Muscle layer of duodenum (tissue), 2 donors: ENCODE results near the gene SPATA9.
"Not testable (repeated sequence)": the region's sequence is repeated elsewhere in the genome, so short reads cannot be mapped to it uniquely, and the experiment has no call there.

Experiments used
- H3K27ac ChIP-seq: one replicate; pipeline ENCODE4 v1.7.0; 2013; ENCODE audit warnings: mild to moderate bottlenecking, low read length
- H3K27me3 ChIP-seq: one replicate; pipeline ENCODE4 v1.7.0; 2013; ENCODE audit warnings: low read depth, mild to moderate bottlenecking, control low read depth, low read length
- H3K36me3 ChIP-seq, 2 donors: one replicate each; pipeline ENCODE4 v1.7.0; 2013; ENCODE audit warnings: low read length in 2 of 2, control low read depth in 1 of 2, mild to moderate bottlenecking in 1 of 2; ENCODE audit not compliant: insufficient read depth in 2 of 2, control insufficient read depth in 1 of 2
- H3K4me1 ChIP-seq, 2 donors: one replicate each; pipeline ENCODE4 v1.7.0; 2013; ENCODE audit warnings: low read length in 2 of 2, mild to moderate bottlenecking in 2 of 2, control low read depth in 1 of 2, moderate library complexity in 1 of 2; ENCODE audit not compliant: insufficient read depth in 2 of 2, control insufficient read depth in 1 of 2
- H3K4me3 ChIP-seq, 2 donors: one replicate each; pipeline ENCODE4 v1.7.0; 2013; ENCODE audit warnings: low read length in 2 of 2, low read depth in 1 of 2, mild to moderate bottlenecking in 1 of 2
- H3K9me3 ChIP-seq, 2 donors: one replicate each; pipeline ENCODE4 v1.7.0; 2013; ENCODE audit warnings: low read length in 2 of 2, control low read depth in 1 of 2, mild to moderate bottlenecking in 1 of 2; ENCODE audit not compliant: control insufficient read depth in 1 of 2
- donor health status: healthy.

SPATA9 gene

DNA sequence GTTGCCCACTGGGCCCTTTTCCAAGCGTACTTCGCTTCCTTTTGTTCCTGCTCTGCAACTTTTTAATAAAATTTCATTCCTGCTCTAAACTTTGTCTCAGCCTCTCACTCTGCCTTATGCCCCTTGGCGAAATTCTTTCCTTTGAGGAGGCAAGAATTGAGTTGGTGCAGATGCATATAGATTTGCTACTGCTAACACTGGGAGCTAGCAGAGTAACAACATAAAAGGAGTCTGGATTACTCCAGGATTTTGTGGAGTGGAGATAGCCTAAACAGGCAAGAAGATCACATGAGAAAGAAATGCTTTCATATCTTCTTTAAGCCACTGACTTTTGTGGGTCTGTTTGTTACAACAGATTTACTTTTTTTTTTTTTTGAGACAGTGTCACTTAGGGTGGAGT, 49.1 kb downstream of the SPATA9 start:
- no peaks in the 10 kb centered on the region for H3K27me3 ChIP-seq
- no peaks in the 10 kb centered on the region for H3K9me3 ChIP-seq
- H3K36me3 ChIP-seq, result no peaks in the 10 kb centered on the region
- no peaks in the 10 kb centered on the region for H3K4me1 ChIP-seq
- H3K27ac ChIP-seq, result no peak overlapping the region
- H3K4me3 ChIP-seq, result no peak overlapping the region

GRCh38 chr5:95632942-95633341, 49.8 kb downstream of the SPATA9 start:
- not testable (repeated sequence) for H3K27me3 ChIP-seq, H3K4me1 ChIP-seq, H3K4me3 ChIP-seq, H3K27ac ChIP-seq, H3K9me3 ChIP-seq, H3K36me3 ChIP-seq

GRCh38 chr5:95631991-95632675, 50.7 kb downstream of the SPATA9 start:
- Histone ChIP-seq H3K4me1 (no peaks in the 10 kb centered on the region), H3K27ac (no peak overlapping the region), H3K4me3 (no peak overlapping the region), H3K27me3 (no peaks in the 10 kb centered on the region), H3K36me3 (no peaks in the 10 kb centered on the region), H3K9me3 (no peaks in the 10 kb centered on the region)

DNA sequence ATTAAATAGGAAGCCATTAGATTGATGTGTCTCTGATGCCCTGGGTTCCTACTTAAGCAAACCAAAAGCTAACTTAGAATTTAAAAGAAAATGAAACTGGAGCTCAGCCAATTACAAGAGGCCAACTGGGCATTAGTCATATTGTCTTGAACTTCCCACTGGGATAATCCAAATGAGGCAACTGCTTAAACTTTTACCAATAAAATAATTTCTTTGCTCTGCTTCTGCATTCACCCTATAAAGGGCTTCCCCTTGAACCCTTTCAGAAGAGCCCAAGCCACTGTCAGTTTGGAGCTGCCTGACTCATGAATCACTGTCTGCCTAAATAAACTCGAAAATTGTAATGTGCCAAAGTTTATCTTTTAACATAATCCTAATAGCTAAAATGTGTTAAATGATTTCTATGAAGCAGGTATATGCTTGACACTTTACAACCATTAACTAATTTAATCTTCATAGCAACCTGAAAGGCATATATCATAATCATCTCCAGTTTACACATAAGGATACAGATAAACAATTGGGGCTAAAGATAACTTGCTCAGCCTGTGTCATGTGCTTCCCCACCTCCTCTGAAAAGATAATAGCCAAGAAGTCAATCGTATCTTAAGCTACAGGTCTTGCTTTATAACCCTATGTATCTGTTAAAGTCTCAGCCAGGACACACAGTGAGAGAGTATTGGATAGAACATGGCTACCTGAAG, 51.4 kb downstream of the SPATA9 start:
- no peaks in the 10 kb centered on the region for H3K9me3 ChIP-seq
- no peaks in the 10 kb centered on the region for H3K4me1 ChIP-seq
- H3K27me3 ChIP-seq, result no peaks in the 10 kb centered on the region
- no peaks in the 10 kb centered on the region for H3K36me3 ChIP-seq
- no peak overlapping the region for H3K27ac ChIP-seq
- no peak overlapping the region for H3K4me3 ChIP-seq

DNA sequence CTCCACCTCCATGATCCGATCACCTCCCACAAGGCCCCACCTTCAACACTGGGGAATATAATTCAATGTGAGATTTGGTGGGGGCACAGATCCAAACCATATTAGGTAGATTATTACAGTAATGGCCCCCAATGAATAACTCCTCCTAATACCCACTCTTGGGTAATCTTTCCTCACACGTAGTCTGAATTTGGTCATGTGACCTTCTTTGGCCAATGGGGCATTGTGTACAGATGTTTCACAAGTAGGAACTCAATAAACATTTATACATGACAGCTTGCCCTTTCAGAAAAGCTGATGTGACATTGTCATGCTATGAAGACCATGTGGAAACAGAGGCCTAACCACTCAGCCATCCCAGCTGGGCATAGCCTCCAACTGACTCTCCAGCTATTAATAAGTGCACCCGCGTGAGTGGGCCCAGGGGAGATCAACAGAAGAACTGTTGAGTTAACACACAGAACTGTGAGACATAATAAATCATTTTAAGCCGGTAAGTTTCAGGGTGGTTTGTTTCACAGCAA, 52.3 kb downstream of the SPATA9 start:
- no peaks in the 10 kb centered on the region for H3K36me3 ChIP-seq
- no peaks in the 10 kb centered on the region for H3K4me1 ChIP-seq
- no peaks in the 10 kb centered on the region for H3K27me3 ChIP-seq
- H3K27ac ChIP-seq, result no peak overlapping the region
- no peak overlapping the region for H3K4me3 ChIP-seq
- H3K9me3 ChIP-seq, result no peaks in the 10 kb centered on the region

DNA sequence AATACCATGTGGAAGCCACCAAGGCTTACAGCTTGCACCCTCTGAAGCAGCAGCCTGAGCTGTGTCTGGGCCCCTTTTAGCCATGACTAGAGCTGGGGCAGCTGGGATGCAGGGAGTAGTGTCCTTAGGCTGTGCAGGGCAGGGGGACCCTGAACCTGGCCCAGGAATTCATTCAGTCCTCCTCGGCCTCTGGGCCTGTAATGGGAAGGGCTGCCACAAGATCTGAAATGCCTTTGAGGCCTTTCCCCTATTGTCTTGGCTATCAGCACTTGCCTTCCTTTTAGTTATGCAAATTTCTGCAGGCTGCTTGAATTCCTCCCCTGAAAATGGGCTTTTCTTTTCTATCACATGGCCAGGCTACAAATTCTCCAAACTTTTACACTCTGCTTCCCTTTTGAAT, 53.9 kb downstream of the SPATA9 start:
- H3K4me3 ChIP-seq, result no peak overlapping the region
- H3K27me3 ChIP-seq, result no peaks in the 10 kb centered on the region
- H3K9me3 ChIP-seq, result no peaks in the 10 kb centered on the region
- no peaks in the 10 kb centered on the region for H3K4me1 ChIP-seq
- H3K36me3 ChIP-seq, result no peaks in the 10 kb centered on the region
- H3K27ac ChIP-seq, result no peak overlapping the region

DNA sequence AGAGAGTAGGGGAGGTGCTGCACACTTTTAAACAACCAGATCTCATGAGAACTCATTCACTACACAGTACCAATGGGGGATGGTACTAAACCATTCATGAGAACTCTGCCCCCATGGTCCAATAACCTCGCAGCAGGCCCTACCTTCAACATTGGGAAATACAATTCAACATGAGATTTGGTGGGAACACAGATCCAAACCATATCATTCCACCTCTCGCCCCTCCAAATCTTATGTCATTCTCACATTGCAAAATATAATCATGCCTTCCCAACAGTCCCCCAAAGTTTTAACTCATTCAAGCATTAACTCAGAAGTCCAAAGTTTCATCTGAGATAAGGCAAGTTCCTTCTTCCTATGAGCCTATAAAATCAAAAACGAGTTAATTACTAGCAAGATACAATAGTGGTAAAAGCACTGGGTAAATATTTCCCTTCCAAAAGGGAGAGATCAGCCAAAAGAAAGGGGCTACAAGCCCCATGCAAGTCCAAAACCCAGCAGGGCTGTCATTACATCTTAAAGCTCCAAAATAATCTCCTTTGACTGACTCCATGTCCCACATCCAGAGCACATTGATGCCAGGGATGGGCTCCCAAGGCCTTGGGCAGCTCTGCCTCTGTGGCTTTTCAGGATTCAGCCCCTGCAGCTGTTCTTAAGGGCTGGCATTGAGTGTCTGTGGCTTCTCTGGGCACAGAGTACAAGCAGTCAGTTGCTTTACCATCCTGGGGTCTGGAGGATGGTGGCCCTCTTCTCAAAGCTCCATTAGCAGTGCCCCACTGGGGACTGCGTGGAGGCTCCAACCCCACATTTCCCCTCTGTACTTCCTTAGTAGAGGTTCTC, 54.6 kb downstream of the SPATA9 start:
- no peak overlapping the region for H3K4me3 ChIP-seq
- no peaks in the 10 kb centered on the region for H3K9me3 ChIP-seq
- H3K27me3 ChIP-seq, result no peaks in the 10 kb centered on the region
- H3K4me1 ChIP-seq, result no peaks in the 10 kb centered on the region
- no peaks in the 10 kb centered on the region for H3K36me3 ChIP-seq
- no peak overlapping the region for H3K27ac ChIP-seq

- Histone ChIP-seq H3K4me3 (no peak overlapping the region), H3K36me3 (no peaks in the 10 kb centered on the region), H3K27me3 (no peaks in the 10 kb centered on the region), H3K4me1 (no peaks in the 10 kb centered on the region), H3K27ac (no peak overlapping the region), H3K9me3 (no peaks in the 10 kb centered on the region)
Measured at GRCh38 chr5:95626701-95627100, 56.1 kb downstream of the SPATA9 start.

DNA sequence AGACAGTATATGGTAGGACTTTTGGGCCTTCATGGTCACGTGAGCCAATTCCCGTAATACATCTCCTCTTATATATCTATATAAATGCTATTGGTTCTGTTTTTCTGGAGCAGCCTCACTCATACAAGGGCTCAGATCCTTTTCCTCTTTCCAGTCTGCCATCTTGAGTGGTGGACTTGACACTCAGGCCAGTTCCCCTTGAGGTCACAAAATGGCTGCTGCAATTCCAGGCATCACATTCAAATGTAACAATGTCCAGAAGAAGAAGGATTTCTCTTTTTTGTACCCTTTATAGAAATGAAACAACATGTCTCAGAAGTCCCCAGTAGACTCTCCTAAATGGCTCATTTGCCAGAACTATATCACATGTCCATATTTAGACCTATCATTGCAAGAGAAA, 58.4 kb downstream of the SPATA9 start:
- no peak overlapping the region for H3K4me3 ChIP-seq
- no peaks in the 10 kb centered on the region for H3K27me3 ChIP-seq
- H3K27ac ChIP-seq, result no peak overlapping the region
- no peaks in the 10 kb centered on the region for H3K36me3 ChIP-seq
- H3K4me1 ChIP-seq, result peaks cover 4 to 6% of the 10 kb centered on the region in 2 donors
- H3K9me3 ChIP-seq, result no peaks in the 10 kb centered on the region

- Histone ChIP-seq H3K27ac (no peak overlapping the region), H3K4me1 (peaks cover 4 to 8% of the 10 kb centered on the region in 2 donors), H3K9me3 (no peaks in the 10 kb centered on the region), H3K4me3 (no peak overlapping the region), H3K27me3 (peaks cover 4% of the 10 kb centered on the region), H3K36me3 (no peaks in the 10 kb centered on the region)
Measured at GRCh38 chr5:95623706-95624105, 59.1 kb downstream of the SPATA9 start.
